ENCODE measurements around the gene GANC.

GRCh38 chr15:42283671-42284070 lies 10.7 kb downstream of the GANC start:
- TF ChIP-seq CTCF (conservative IDR thresholded peaks at IDR 0.05 in 1 of 2, IDR thresholded peaks at IDR 0.05 in 1 of 2; ENCODE audit: low read depth in 1 of 2, low read length in 2 of 2) (no peak), EZH2 (IDR thresholded peaks at IDR 0.05; ENCODE audit: low read length, missing control alignments) (no peak)
